ENCODE measurements around the gene TSTD2.

Gene TSTD2

GRCh38 chr9:97602430-97602829, 30.7 kb downstream of the TSTD2 start:
- Histone ChIP-seq H3K36me3 (ENCODE audit: control insufficient read depth, low read length) (peaks cover 69% of the 10 kb centered on the region), H3K79me2 (ENCODE audit: control insufficient read depth, low read length) (no peaks in the 10 kb centered on the region)
- TF ChIP-seq EZH2phosphoT487 (IDR thresholded peaks at IDR 0.05; ENCODE audit: borderline replicate concordance, low read length): no peak
- no peak for TF ChIP-seq CTCF (IDR thresholded peaks at IDR 0.05; ENCODE audit: low read depth, low read length, poor library complexity, severe bottlenecking)

GRCh38 chr9:97601228-97601898, 31.8 kb downstream of the TSTD2 start:
- H3K4me3 ChIP-seq (ENCODE audit: low read length): no peak overlapping the region
- 0 out of 2 replicates have a peak, but pooled peaks cover 4% of the 10 kb centered on the region for H4K20me1 ChIP-seq (ENCODE audit: control insufficient read depth, insufficient read depth, low read depth, low read length)
- no peaks in the 10 kb centered on the region for H3K9me3 ChIP-seq (ENCODE audit: control insufficient read depth, insufficient read depth, low read length)
- H3K4me2 ChIP-seq (ENCODE audit: low read length): no peak overlapping the region
- H3K79me2 ChIP-seq (ENCODE audit: control insufficient read depth, low read length): no peaks in the 10 kb centered on the region
- peaks cover 66% of the 10 kb centered on the region for H3K36me3 ChIP-seq (ENCODE audit: control insufficient read depth, low read length)
- H3K27ac ChIP-seq (ENCODE audit: low read depth, low read length): no peak overlapping the region
- TF ChIP-seq EZH2phosphoT487 (IDR thresholded peaks at IDR 0.05; ENCODE audit: borderline replicate concordance, low read length) (no peak), CTCF (IDR thresholded peaks at IDR 0.05; ENCODE audit: low read depth, low read length, poor library complexity, severe bottlenecking) (no peak)
- H3K4me1 ChIP-seq (ENCODE audit: control insufficient read depth, low read length): peaks cover 6% of the 10 kb centered on the region; the same call in 1 of the 2 replicates
- H3K27me3 ChIP-seq (ENCODE audit: control insufficient read depth, low read length): no peaks in the 10 kb centered on the region
- no peaks in the 10 kb centered on the region for H3F3A ChIP-seq (ENCODE audit: control insufficient read depth, insufficient read depth)
- H3K9me2 ChIP-seq (replicated peaks; ENCODE audit: control insufficient read depth, low read length): no peaks in the 10 kb centered on the region

More at GRCh38 chr9:97602430-97602829, 30.7 kb downstream of the TSTD2 start:
- Histone ChIP-seq H3K9me3 (ENCODE audit: control insufficient read depth, insufficient read depth, low read length) (no peaks in the 10 kb centered on the region), H3K4me2 (ENCODE audit: low read length) (no peak overlapping the region), H3F3A (ENCODE audit: control insufficient read depth, insufficient read depth) (no peaks in the 10 kb centered on the region), H4K20me1 (ENCODE audit: control insufficient read depth, insufficient read depth, low read depth, low read length) (0 out of 2 replicates have a peak, but pooled peaks cover 4% of the 10 kb centered on the region), H3K27ac (ENCODE audit: low read depth, low read length) (no peak overlapping the region), H3K9me2 (replicated peaks; ENCODE audit: control insufficient read depth, low read length) (no peaks in the 10 kb centered on the region), H3K4me1 (ENCODE audit: control insufficient read depth, low read length) (peaks cover 6% of the 10 kb centered on the region; the same call in 1 of the 2 replicates), H3K27me3 (ENCODE audit: control insufficient read depth, low read length) (no peaks in the 10 kb centered on the region), H3K4me3 (ENCODE audit: low read length) (no peak overlapping the region)

- Histone ChIP-seq H3K79me2 (ENCODE audit: control insufficient read depth, low read length) (no peaks in the 10 kb centered on the region), H3K4me1 (ENCODE audit: control insufficient read depth, low read length) (peaks cover 6% of the 10 kb centered on the region; the same call in 1 of the 2 replicates), H3K4me3 (ENCODE audit: low read length) (no peak overlapping the region), H3K4me2 (ENCODE audit: low read length) (no peak overlapping the region), H3K27me3 (ENCODE audit: control insufficient read depth, low read length) (no peaks in the 10 kb centered on the region), H3K9me2 (replicated peaks; ENCODE audit: control insufficient read depth, low read length) (no peaks in the 10 kb centered on the region), H3K27ac (ENCODE audit: low read depth, low read length) (no peak overlapping the region), H3F3A (ENCODE audit: control insufficient read depth, insufficient read depth) (no peaks in the 10 kb centered on the region), H3K36me3 (ENCODE audit: control insufficient read depth, low read length) (peaks cover 61% of the 10 kb centered on the region), H4K20me1 (ENCODE audit: control insufficient read depth, insufficient read depth, low read depth, low read length) (0 out of 2 replicates have a peak, but pooled peaks cover 4% of the 10 kb centered on the region), H3K9me3 (ENCODE audit: control insufficient read depth, insufficient read depth, low read length) (no peaks in the 10 kb centered on the region)
- no peak for TF ChIP-seq CTCF (IDR thresholded peaks at IDR 0.05; ENCODE audit: low read depth, low read length, poor library complexity, severe bottlenecking)
- TF ChIP-seq EZH2phosphoT487 (IDR thresholded peaks at IDR 0.05; ENCODE audit: borderline replicate concordance, low read length): no peak
These were observed 32.5 kb downstream of the TSTD2 start for GRCh38 chr9:97600531-97601227.
